NCI-H226 (cell line): Measurements from ENCODE around the gene ENOX1.

Experiments
- DNase-seq: peaks from one replicate; pipeline ENCODE4 v3.0.0-alpha.2; 2015

Gene ENOX1

GRCh38 chr13:43475140-43475539 is 311.6 kb downstream of the ENOX1 start:
- DNase-seq, result no peak

- DNase-seq, result peak; percentile 67
Measured at GRCh38 chr13:43473437-43473836, 313.3 kb downstream of the ENOX1 start.

GRCh38 chr13:43472980-43473379 is 313.8 kb downstream of the ENOX1 start:
- no peak for DNase-seq

GRCh38 chr13:43472339-43472738 is 314.4 kb downstream of the ENOX1 start:
- no peak for DNase-seq

GRCh38 chr13:43470610-43471009 is 316.2 kb downstream of the ENOX1 start:
- no peak for DNase-seq

GRCh38 chr13:43469791-43470190 is 317.0 kb downstream of the ENOX1 start:
- no peak for DNase-seq

GRCh38 chr13:43464578-43465264 is 322.1 kb downstream of the ENOX1 start:
- no peak for DNase-seq

- DNase-seq, result no peak
Measured at GRCh38 chr13:43448605-43449336, 338.0 kb downstream of the ENOX1 start.

- DNase-seq, result peak; percentile 7
Measured at GRCh38 chr13:43446126-43446525, 340.6 kb downstream of the ENOX1 start.

- peak; percentile 53 for DNase-seq
Measured at GRCh38 chr13:43445668-43446067, 341.1 kb downstream of the ENOX1 start.

- no peak for DNase-seq
Measured at GRCh38 chr13:43444081-43444480, 342.7 kb downstream of the ENOX1 start.

- no peak for DNase-seq
Measured at GRCh38 chr13:43441899-43442499, 344.8 kb downstream of the ENOX1 start.

GRCh38 chr13:43441464-43441863 is 345.3 kb downstream of the ENOX1 start:
- no peak for DNase-seq

GRCh38 chr13:43434191-43434590 is 352.6 kb downstream of the ENOX1 start:
- no peak for DNase-seq

GRCh38 chr13:43433691-43434141 is 353.1 kb downstream of the ENOX1 start:
- no peak for DNase-seq

GRCh38 chr13:43432958-43433357 is 353.8 kb downstream of the ENOX1 start:
- DNase-seq, result no peak

- DNase-seq, result no peak
Measured at GRCh38 chr13:43431841-43432240, 354.9 kb downstream of the ENOX1 start.

- DNase-seq, result no peak
Measured at GRCh38 chr13:43431290-43431716, 355.5 kb downstream of the ENOX1 start.

GRCh38 chr13:43428545-43429296 is 358.1 kb downstream of the ENOX1 start:
- DNase-seq, result no peak

- DNase-seq, result no peak
Measured at GRCh38 chr13:43426355-43426754, 360.4 kb downstream of the ENOX1 start.

GRCh38 chr13:43425234-43425633 is 361.5 kb downstream of the ENOX1 start:
- no peak for DNase-seq

- no peak for DNase-seq
Measured at GRCh38 chr13:43424412-43424811, 362.4 kb downstream of the ENOX1 start.

GRCh38 chr13:43422116-43422515 is 364.7 kb downstream of the ENOX1 start:
- no peak for DNase-seq
